IPS-NIHi7 (cell line): ENCODE data around the gene ZNF226.
"Not testable (repeated sequence)": the region's sequence is repeated elsewhere in the genome, so short reads cannot be mapped to it uniquely, and the experiment has no call there.

Experiments
- DNase-seq: peaks from one replicate; pipeline ENCODE4 v3.0.0; 2012; ENCODE audit warnings: mixed read lengths; ENCODE audit errors: extremely low spot score

ZNF226 gene

DNA sequence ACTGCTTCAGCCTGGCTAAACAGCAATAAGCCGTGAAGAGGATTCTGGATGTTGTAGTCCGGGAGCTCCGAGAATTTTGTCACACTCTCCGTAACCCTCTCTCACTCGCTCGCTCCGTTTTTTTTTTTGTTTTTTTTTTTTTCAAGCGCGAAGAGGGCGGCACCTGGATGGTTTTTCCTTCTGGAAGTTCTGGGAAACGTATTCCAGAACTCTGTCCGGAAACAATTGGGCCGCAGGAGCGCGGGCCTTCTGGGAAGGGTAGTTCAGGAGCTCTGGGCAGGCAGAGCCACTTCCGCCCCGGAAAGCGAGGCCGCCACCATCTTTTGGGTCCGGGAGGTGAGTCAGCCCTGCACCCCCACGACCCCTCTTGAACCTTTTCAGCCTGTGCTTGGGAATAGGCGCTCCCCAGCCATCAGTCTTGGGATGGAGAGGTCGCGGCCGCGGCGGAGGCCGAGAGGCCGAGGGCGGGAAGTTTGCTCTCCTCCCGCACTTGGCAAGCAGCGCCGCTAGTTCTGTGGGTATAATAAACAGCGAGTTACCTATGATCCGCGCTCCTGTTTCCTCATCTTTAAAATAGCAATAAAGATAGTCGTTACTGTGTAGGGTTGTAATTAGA is 47.5 kb downstream of the ZNF226 start, which contains the start of gene ZNF227:
Gene ZNF227 (plus strand): TSS at position 283 of the 616 bp plus-strand sequence. CDS start 5,261 bp downstream, outside the sequence.
- peak; percentile 89 for DNase-seq

DNA sequence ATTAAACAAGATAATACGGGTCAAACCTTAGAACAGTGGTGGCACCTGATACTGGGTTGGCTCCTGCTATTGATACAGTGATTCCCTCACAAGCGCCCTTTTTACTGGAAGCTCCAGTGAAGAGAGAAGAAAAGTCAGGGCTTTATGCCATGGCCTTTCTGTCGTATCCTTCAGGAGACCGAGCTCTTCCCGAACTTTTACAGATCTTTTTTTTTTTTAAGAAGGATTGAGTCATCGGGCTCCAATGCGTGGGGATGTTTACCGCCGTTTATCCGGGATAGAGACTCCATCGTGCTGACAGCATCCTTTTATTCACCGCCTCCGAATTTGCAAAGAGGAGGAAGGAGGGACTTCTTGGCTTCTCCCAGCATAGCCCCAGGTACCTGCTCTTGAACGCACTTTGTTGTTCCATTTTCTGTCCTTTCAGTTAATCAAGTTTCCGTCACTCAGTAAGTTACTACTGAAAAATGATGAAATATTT is 48.0 kb downstream of the ZNF226 start:
- DNase-seq, result peak; percentile 50

DNA sequence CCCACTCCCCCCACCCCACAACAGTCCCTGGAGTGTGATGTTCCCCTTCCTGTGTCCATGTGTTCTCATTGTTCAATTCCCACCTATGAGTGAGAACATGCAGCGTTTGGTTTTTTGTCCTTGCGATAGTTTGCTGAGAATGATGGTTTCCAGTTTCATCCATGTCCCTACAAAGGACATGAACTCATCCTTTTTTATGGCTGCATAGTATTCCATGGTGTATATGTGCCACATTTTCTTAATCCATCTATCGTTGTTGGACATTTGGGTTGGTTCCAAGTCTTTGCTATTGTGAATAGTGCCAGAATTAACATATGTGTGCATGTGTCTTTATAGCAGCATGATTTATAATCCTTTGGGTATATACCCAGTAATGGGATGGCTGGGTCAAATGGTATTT is 55.0 kb downstream of the ZNF226 start:
- DNase-seq, result not testable (repeated sequence)

DNA sequence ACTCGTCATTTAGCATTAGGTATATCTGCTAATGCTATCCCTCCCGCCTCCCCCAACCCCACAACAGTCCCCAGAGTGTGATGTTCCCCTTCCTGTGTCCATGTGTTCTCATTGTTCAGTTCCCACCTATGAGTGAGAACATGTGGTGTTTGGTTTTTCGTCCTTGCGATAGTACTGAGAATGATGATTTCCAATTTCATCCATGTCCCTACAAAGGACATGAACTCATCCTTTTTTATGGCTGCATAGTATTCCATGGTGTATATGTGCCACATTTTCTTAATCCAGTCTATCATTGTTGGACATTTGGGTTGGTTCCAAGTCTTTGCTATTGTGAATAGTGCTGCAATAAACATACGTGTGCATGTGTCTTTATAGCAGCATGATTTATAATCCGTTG is 55.9 kb downstream of the ZNF226 start:
- DNase-seq, result not testable (repeated sequence)

DNA sequence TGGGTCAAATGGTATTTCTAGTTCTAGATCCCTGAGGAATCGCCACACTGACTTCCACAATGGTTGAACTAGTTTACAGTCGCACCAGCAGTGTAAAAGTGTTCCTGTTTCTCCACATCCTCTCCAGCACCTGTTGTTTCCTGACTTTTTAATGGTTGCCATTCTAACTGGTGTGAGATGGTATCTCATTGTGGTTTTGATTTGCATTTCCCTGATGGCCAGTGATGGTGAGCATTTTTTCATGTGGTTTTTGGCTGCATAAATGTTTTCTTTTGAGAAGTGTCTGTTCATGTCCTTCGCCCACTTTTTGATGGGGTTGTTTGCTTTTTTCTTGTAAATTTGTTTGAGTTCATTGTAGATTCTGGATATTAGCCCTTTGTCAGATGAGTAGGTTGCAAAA is 56.4 kb downstream of the ZNF226 start:
- not testable (repeated sequence) for DNase-seq
